ENCODE data around the gene ACOX2.

The ACOX2 gene

GRCh38 chr3:58502872-58503271, 34.1 kb downstream of the ACOX2 start:
- TF ChIP-seq, protein P1, sequence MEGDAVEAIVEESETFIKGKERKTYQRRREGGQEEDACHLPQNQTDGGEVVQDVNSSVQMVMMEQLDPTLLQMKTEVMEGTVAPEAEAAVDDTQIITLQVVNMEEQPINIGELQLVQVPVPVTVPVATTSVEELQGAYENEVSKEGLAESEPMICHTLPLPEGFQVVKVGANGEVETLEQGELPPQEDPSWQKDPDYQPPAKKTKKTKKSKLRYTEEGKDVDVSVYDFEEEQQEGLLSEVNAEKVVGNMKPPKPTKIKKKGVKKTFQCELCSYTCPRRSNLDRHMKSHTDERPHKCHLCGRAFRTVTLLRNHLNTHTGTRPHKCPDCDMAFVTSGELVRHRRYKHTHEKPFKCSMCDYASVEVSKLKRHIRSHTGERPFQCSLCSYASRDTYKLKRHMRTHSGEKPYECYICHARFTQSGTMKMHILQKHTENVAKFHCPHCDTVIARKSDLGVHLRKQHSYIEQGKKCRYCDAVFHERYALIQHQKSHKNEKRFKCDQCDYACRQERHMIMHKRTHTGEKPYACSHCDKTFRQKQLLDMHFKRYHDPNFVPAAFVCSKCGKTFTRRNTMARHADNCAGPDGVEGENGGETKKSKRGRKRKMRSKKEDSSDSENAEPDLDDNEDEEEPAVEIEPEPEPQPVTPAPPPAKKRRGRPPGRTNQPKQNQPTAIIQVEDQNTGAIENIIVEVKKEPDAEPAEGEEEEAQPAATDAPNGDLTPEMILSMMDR (IDR thresholded peaks at IDR 0.05; ENCODE audit: low read depth, low read length): no peak
- H3K4me3 ChIP-seq (ENCODE audit: low read depth, low read length): no peak overlapping the region

- H3K4me3 ChIP-seq (ENCODE audit: low read depth, low read length): no peak overlapping the region
- TF ChIP-seq, protein P1 (IDR thresholded peaks at IDR 0.05; ENCODE audit: low read depth, low read length): no peak
Observed at GRCh38 chr3:58497097-58497496, 39.9 kb downstream of the ACOX2 start.

- TF ChIP-seq, protein P1 (IDR thresholded peaks at IDR 0.05; ENCODE audit: low read depth, low read length): no peak
- no peak overlapping the region for H3K4me3 ChIP-seq (ENCODE audit: low read depth, low read length)
Observed at GRCh38 chr3:58496206-58496857, 40.7 kb downstream of the ACOX2 start.

GRCh38 chr3:58495101-58495500, 41.9 kb downstream of the ACOX2 start:
- TF ChIP-seq, protein P1 (IDR thresholded peaks at IDR 0.05; ENCODE audit: low read depth, low read length): no peak
- H3K4me3 ChIP-seq (ENCODE audit: low read depth, low read length): no peak overlapping the region

GRCh38 chr3:58494107-58494506, 42.9 kb downstream of the ACOX2 start:
- TF ChIP-seq, protein P1 (IDR thresholded peaks at IDR 0.05; ENCODE audit: low read depth, low read length): no peak
- no peak overlapping the region for H3K4me3 ChIP-seq (ENCODE audit: low read depth, low read length)

- TF ChIP-seq, protein P1 (IDR thresholded peaks at IDR 0.05; ENCODE audit: low read depth, low read length): no peak
- H3K4me3 ChIP-seq (ENCODE audit: low read depth, low read length): peak overlapping the region; percentile 69
Observed at GRCh38 chr3:58492494-58492905, 44.5 kb downstream of the ACOX2 start.

DNA sequence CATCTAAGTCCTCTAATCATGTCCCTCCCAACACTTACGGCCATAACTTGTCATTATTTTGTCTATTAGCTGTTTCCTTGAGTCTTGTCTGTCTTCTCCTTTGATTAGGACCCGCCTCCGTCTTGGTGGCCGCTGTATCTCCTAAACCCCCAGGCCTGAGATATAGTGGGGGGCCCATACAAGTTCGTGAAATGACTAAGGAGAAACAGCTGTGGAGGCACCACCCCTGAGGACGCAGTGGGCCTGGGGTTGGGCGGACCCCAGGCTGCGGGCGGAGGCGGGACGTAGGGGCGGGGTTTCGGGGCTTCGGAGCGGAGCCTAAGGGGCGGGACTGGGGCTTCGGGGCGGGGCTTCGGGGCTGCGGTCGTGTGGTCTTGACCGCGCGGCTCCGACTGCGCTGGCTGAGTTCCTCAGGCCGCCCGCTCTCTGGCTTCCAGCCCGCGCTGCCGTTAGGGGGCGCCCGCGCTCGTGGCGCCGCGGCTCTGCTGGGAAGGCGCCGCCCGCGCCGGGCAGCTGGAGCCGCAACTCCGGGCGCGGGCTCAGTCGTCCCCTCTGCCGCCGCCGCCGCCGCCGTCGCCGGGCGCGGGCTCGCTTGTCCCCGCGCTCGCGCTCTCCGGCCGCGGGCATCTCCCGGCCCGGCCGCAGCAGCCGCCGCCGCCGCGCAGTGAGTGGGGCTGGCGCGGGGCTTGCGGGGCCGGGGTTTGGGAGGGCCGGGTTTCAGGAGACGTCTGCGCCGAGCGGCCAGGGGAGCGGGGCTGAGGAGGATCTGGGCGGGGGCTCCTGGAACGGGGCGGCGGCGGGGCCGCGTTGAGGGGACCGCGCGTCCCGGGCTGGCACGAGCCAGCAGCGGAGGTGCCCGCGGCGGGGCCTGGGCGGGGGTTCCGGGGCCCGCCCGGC, 45.2 kb downstream of the ACOX2 start, which contains the start of gene KCTD6:
Gene KCTD6 (plus strand): TSS at position 591 of the 897 bp plus-strand sequence. CDS start 6,660 bp downstream, outside the sequence.
- TF ChIP-seq, protein P1 (IDR thresholded peaks at IDR 0.05; ENCODE audit: low read depth, low read length): peak; percentile 52
- H3K4me3 ChIP-seq (ENCODE audit: low read depth, low read length): peak within 1 kb of the TSS; percentile 69

All from WI38 (cell line).